Upper lobe of left lung (tissue), 6 donors: ENCODE measurements around the gene TSG101. TPM values are rescaled to one million over a fixed set of nuclear protein-coding genes. Genes with fewer than 3 reads are reported as not detected.
A peak's percentile ranks its signal among the peaks of the same experiment; 100 is the strongest.

Source experiments
- ATAC-seq, 2 donors: fragments of 200-7000 bp; cut with Tn5 transposase; one replicate each; pipeline ENCODE4 v1.9.1; 2022; ENCODE audit warnings: mild to moderate bottlenecking in 2 of 2, moderate library complexity in 2 of 2; ENCODE audit not compliant: low FRiP score in 2 of 2
- DNase-seq, 2 donors: peaks; one replicate each; pipeline ENCODE4 v3.0.0-alpha.2; 2019 to 2020
- H3K27ac ChIP-seq, 4 donors: fragments of 200-600 bp; sonication (generic); one replicate each; pipeline ENCODE4 v1.5.1; 2016 to 2019
- H3K27me3 ChIP-seq, 4 donors: fragments of 200-600 bp; sonication (generic); one replicate each; pipeline ENCODE4 v1.5.1; 2017 to 2019
- H3K36me3 ChIP-seq, 4 donors: fragments of 200-600 bp; sonication (generic); one replicate each; pipeline ENCODE4 v1.5.1; 2016 to 2019
- H3K4me1 ChIP-seq, 4 donors: fragments of 200-600 bp; sonication (generic); one replicate each; pipeline ENCODE4 v1.5.1; 2018 to 2019
- H3K4me3 ChIP-seq, 4 donors: fragments of 200-600 bp; sonication (generic); one replicate each; pipeline ENCODE4 v1.5.1; 2017 to 2019; ENCODE audit warnings: mild to moderate bottlenecking in 2 of 4, moderate library complexity in 1 of 4
- H3K9me3 ChIP-seq, 4 donors: fragments of 200-600 bp; sonication (generic); one replicate each; pipeline ENCODE4 v1.5.1; 2018 to 2019
- CTCF ChIP-seq, 6 experiments: fragments of 450-650 bp in 4 of 6; fragments of 200-600 bp in 2 of 6; sonication (generic) in 2 of 6; IDR thresholded peaks; one replicate each; pipeline ENCODE4 v1.5.1; 2016 to 2019; ENCODE audit warnings: antibody characterized with exemption in 6 of 6
- EP300 ChIP-seq, 4 donors: sonication (generic); formaldehyde crosslinking; IDR thresholded peaks; one replicate each; pipeline ENCODE4 v1.5.1; 2017; ENCODE audit warnings: antibody characterized with exemption in 4 of 4, control low read depth in 2 of 4
- POLR2A ChIP-seq, 4 donors: fragments of 450-650 bp; IDR thresholded peaks; one replicate each; pipeline ENCODE4 v1.5.1; 2016 to 2017; ENCODE audit warnings: antibody characterized with exemption in 4 of 4, mild to moderate bottlenecking in 2 of 4
- POLR2AphosphoS5 ChIP-seq, 2 donors: sonication (generic); formaldehyde crosslinking; IDR thresholded peaks; one replicate each; pipeline ENCODE4 v1.5.1; 2017; ENCODE audit warnings: antibody characterized with exemption in 2 of 2
- WGBS, 2 donors: methylation state at CpG; one replicate each; pipeline ENCODE4 v1.1.5; 2017 to 2018; 5-methylcytosine and 5-hydroxymethylcytosine counted together
- total RNA-seq, 6 donors: library from RNA; depleted of rRNA in 4 of 6; stranded (reverse); fragments of >200 nt in 4 of 6; gene quantifications; one replicate each; pipeline versions ENCODE4 v1.1.0 to v1.2.1, GENCODE V29; 2016 to 2021
- donor health status: DM: no; HTN: no; CAD: no; lungs with moderate emphysema.
- donor health status: DM: no; HTN: yes; CAD: no; lungs with severe emphysema.

Gene TSG101
- total RNA-seq, 6 donors from 2014 or later = 40.9 to 77.2 (median 56.8) TPM

GRCh38 chr11:18534245-18534644, 7.5 kb upstream of the TSG101 start:
- ATAC-seq (no peak), DNase-seq (no peak)
- Histone ChIP-seq H3K4me1 (no peaks in the 10 kb centered on the region), H3K27ac (no peak overlapping the region), H3K9me3 (no peaks in the 10 kb centered on the region), H3K4me3 (no peak overlapping the region), H3K27me3 (no peaks in the 10 kb centered on the region), H3K36me3 (peaks cover 0 to 36% (median 13%) of the 10 kb centered on the region in 4 donors)
- TF ChIP-seq POLR2A (IDR thresholded peaks at IDR 0.05) = no peak
- no peak for TF ChIP-seq CTCF (IDR thresholded peaks at IDR 0.05)
- no peak for TF ChIP-seq EP300 (IDR thresholded peaks at IDR 0.05)
- no peak for TF ChIP-seq POLR2AphosphoS5 (IDR thresholded peaks at IDR 0.05)
- WGBS, 2 donors = 84 to 95% methylated on average over 1 of the region's 1 CpG

GRCh38 chr11:18533365-18533764, 6.6 kb upstream of the TSG101 start:
- DNase-seq (no peak), ATAC-seq (no peak)
- Histone ChIP-seq H3K4me3 (no peak overlapping the region), H3K9me3 (no peaks in the 10 kb centered on the region), H3K27me3 (no peaks in the 10 kb centered on the region), H3K36me3 (peaks cover 0 to 36% (median 13%) of the 10 kb centered on the region in 4 donors), H3K27ac (no peak overlapping the region), H3K4me1 (no peaks in the 10 kb centered on the region)
- WGBS, 2 donors = 92 to 98% methylated on average over 3 of the region's 3 CpGs
- TF ChIP-seq CTCF (IDR thresholded peaks at IDR 0.05) (no peak), POLR2A (IDR thresholded peaks at IDR 0.05) (no peak), EP300 (IDR thresholded peaks at IDR 0.05) (no peak), POLR2AphosphoS5 (IDR thresholded peaks at IDR 0.05) (no peak)

- peaks cover 17 to 38% (median 20%) of the 10 kb centered on the region in 4 donors for H3K4me1 ChIP-seq
- TF ChIP-seq POLR2AphosphoS5 (IDR thresholded peaks at IDR 0.05) (no peak), POLR2A (IDR thresholded peaks at IDR 0.05) (no peak), CTCF (IDR thresholded peaks at IDR 0.05) (no peak), EP300 (IDR thresholded peaks at IDR 0.05) (no peak)
- peak overlapping the region in 3 of 4 donors; percentile 78 to 96 (median 83) for H3K4me3 ChIP-seq
- H3K9me3 ChIP-seq = no peaks in the 10 kb centered on the region
- DNase-seq = no peak
- peaks cover 0 to 19% (median 4%) of the 10 kb centered on the region in 4 donors for H3K36me3 ChIP-seq
- peak in 1 of 2 donors; percentile 23 for ATAC-seq
- 47 to 49% methylated on average over 5 of the region's 5 CpGs for WGBS, 2 donors
- H3K27me3 ChIP-seq = no peaks in the 10 kb centered on the region
- peak overlapping the region; percentile 97 to 99 (median 98) for H3K27ac ChIP-seq
Measured at GRCh38 chr11:18527512-18527911, 770 bp upstream of the TSG101 start.

- H3K27ac ChIP-seq = peak overlapping the region; percentile 97 to 99 (median 98)
- DNase-seq (no peak), ATAC-seq (peak in 1 of 2 donors; percentile 17)
- TF ChIP-seq EP300 (IDR thresholded peaks at IDR 0.05) (no peak), POLR2A (IDR thresholded peaks at IDR 0.05) (no peak), CTCF (IDR thresholded peaks at IDR 0.05) (no peak), POLR2AphosphoS5 (IDR thresholded peaks at IDR 0.05) (no peak)
- H3K36me3 ChIP-seq = peaks cover 0 to 12% (median 2%) of the 10 kb centered on the region in 4 donors
- WGBS, 2 donors = 1% methylated on average over 8 of the region's 8 CpGs
- peaks cover 19 to 41% (median 20%) of the 10 kb centered on the region in 4 donors for H3K4me1 ChIP-seq
- no peaks in the 10 kb centered on the region for H3K27me3 ChIP-seq
- H3K9me3 ChIP-seq = no peaks in the 10 kb centered on the region
- peak overlapping the region; percentile 54 to 96 (median 80) for H3K4me3 ChIP-seq
Measured at GRCh38 chr11:18526130-18526520, 617 bp downstream of the TSG101 start.

GRCh38 chr11:18524248-18524647, 2.5 kb downstream of the TSG101 start:
- Histone ChIP-seq H3K9me3 (no peaks in the 10 kb centered on the region), H3K27ac (no peak overlapping the region), H3K36me3 (peaks cover 0 to 15% (median 0%) of the 10 kb centered on the region in 4 donors), H3K27me3 (no peaks in the 10 kb centered on the region), H3K4me3 (no peak overlapping the region), H3K4me1 (peaks cover 19 to 41% (median 20%) of the 10 kb centered on the region in 4 donors)
- DNase-seq (no peak), ATAC-seq (no peak)
- 84 to 89% methylated on average over 1 of the region's 1 CpG for WGBS, 2 donors
- TF ChIP-seq CTCF (IDR thresholded peaks at IDR 0.05) (no peak), EP300 (IDR thresholded peaks at IDR 0.05) (no peak), POLR2AphosphoS5 (IDR thresholded peaks at IDR 0.05) (no peak), POLR2A (IDR thresholded peaks at IDR 0.05) (no peak)
